ENCODE results near the gene RALGAPB.

- TF ChIP-seq CTCF (IDR thresholded peaks at IDR 0.05; ENCODE audit: low read depth, low read length) (no peak), POLR2A (IDR thresholded peaks at IDR 0.05; ENCODE audit: extremely low read depth, insufficient read length) (no peak)
Observed at GRCh38 chr20:38569747-38570525, 97.3 kb downstream of the RALGAPB start.

Measured in NB4 (cell line).